ENCODE results near the gene WWOX.

Gene WWOX

DNA sequence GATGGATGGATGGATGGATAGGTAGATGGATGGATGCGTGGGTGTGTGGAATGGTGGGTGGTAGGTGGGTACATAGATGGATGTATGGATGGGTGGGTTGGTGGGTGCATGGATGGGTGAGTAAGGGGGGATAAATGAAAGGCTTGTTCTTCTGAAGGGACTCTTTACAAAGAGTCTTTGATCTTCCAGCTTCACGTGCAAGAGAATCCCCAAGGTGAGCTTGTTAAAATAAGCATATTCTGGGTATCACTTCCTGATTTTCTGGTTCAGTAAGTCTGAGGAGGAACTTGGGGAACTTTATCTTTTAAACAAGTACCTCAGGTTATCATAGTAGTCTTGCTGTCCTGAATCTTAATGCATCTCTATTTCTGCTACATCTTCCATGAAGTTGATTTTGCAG is 862.0 kb downstream of the WWOX start:
- Histone ChIP-seq H3K79me2 (ENCODE audit: insufficient read depth, low read depth) (no peaks in the 10 kb centered on the region), H3K27ac (no peak overlapping the region), H4K20me1 (ENCODE audit: insufficient read depth) (no peaks in the 10 kb centered on the region), H3K4me2 (no peak overlapping the region), H3K4me3 (IDR thresholded peaks at IDR 0.05; ENCODE audit: insufficient read depth, low read depth, low read length) (no peak overlapping the region), H3K27me3 (ENCODE audit: insufficient read depth, low read depth) (no peaks in the 10 kb centered on the region), H3K36me3 (ENCODE audit: insufficient read depth) (no peaks in the 10 kb centered on the region), H3K4me1 (ENCODE audit: low read depth, poor library complexity, severe bottlenecking) (no peaks in the 10 kb centered on the region), H3K9ac (no peak overlapping the region), H2AFZ (ENCODE audit: low read depth) (no peak overlapping the region)
- TF ChIP-seq, protein P1, sequence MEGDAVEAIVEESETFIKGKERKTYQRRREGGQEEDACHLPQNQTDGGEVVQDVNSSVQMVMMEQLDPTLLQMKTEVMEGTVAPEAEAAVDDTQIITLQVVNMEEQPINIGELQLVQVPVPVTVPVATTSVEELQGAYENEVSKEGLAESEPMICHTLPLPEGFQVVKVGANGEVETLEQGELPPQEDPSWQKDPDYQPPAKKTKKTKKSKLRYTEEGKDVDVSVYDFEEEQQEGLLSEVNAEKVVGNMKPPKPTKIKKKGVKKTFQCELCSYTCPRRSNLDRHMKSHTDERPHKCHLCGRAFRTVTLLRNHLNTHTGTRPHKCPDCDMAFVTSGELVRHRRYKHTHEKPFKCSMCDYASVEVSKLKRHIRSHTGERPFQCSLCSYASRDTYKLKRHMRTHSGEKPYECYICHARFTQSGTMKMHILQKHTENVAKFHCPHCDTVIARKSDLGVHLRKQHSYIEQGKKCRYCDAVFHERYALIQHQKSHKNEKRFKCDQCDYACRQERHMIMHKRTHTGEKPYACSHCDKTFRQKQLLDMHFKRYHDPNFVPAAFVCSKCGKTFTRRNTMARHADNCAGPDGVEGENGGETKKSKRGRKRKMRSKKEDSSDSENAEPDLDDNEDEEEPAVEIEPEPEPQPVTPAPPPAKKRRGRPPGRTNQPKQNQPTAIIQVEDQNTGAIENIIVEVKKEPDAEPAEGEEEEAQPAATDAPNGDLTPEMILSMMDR (conservative IDR thresholded peaks at IDR 0.05; ENCODE audit: low read depth, low read length): no peak

DNA sequence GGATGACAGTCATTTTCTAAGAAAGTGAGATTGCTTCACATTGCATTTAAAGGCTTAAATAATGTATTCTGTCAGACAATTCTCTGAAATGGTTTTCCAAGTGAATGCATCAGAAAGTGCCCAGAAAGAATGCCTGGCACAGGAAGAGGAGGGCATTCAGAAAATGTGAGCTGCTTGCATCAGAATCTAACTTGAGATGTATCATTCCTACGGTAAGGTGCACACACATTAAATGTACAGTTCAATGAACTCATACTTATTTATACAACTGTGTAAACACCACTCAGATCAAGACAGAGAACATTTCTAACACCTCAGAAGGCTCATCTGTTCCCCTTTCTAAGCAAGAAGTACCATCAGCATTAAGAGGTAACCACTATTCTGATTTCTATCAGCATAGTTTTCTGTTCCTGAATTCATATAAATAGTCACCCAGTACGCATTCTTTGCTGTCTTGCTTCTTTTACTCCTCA is 863.0 kb downstream of the WWOX start:
- Histone ChIP-seq H3K9ac (no peak overlapping the region), H3K27ac (no peak overlapping the region), H3K36me3 (ENCODE audit: insufficient read depth) (no peaks in the 10 kb centered on the region), H2AFZ (ENCODE audit: low read depth) (no peak overlapping the region), H3K4me2 (no peak overlapping the region), H4K20me1 (ENCODE audit: insufficient read depth) (no peaks in the 10 kb centered on the region), H3K79me2 (ENCODE audit: insufficient read depth, low read depth) (no peaks in the 10 kb centered on the region), H3K4me1 (ENCODE audit: low read depth, poor library complexity, severe bottlenecking) (no peaks in the 10 kb centered on the region), H3K4me3 (IDR thresholded peaks at IDR 0.05; ENCODE audit: insufficient read depth, low read depth, low read length) (no peak overlapping the region), H3K27me3 (ENCODE audit: insufficient read depth, low read depth) (no peaks in the 10 kb centered on the region)
- TF ChIP-seq, protein P1 (conservative IDR thresholded peaks at IDR 0.05; ENCODE audit: low read depth, low read length): no peak

DNA sequence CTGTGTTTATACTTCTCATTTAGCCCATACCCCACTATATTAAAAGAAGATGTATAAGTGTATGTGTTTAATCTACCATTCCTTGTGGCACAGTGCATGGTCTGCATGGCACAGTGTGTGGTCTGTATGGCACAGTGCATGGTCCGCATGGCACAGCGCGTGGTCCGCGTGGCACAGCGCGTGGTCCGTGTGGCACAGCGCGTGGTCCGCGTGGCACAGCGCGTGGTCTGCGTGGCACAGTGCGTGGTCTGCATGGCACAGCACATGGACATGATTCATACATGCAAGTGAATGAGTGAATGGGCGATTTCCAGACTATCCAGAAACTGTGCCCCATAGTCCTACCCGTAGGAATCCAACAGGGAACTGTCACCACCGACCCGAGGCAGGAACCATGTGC is 868.5 kb downstream of the WWOX start:
- H3K9ac ChIP-seq: no peak overlapping the region
- no peaks in the 10 kb centered on the region for H4K20me1 ChIP-seq (ENCODE audit: insufficient read depth)
- H3K27ac ChIP-seq: no peak overlapping the region
- no peak overlapping the region for H3K4me3 ChIP-seq (IDR thresholded peaks at IDR 0.05; ENCODE audit: insufficient read depth, low read depth, low read length)
- no peaks in the 10 kb centered on the region for H3K27me3 ChIP-seq (ENCODE audit: insufficient read depth, low read depth)
- H3K4me1 ChIP-seq (ENCODE audit: low read depth, poor library complexity, severe bottlenecking): no peaks in the 10 kb centered on the region
- no peaks in the 10 kb centered on the region for H3K79me2 ChIP-seq (ENCODE audit: insufficient read depth, low read depth)
- H3K36me3 ChIP-seq (ENCODE audit: insufficient read depth): no peaks in the 10 kb centered on the region
- TF ChIP-seq, protein P1 (conservative IDR thresholded peaks at IDR 0.05; ENCODE audit: low read depth, low read length): no peak
- H2AFZ ChIP-seq (ENCODE audit: low read depth): no peak overlapping the region
- H3K4me2 ChIP-seq: no peak overlapping the region

DNA sequence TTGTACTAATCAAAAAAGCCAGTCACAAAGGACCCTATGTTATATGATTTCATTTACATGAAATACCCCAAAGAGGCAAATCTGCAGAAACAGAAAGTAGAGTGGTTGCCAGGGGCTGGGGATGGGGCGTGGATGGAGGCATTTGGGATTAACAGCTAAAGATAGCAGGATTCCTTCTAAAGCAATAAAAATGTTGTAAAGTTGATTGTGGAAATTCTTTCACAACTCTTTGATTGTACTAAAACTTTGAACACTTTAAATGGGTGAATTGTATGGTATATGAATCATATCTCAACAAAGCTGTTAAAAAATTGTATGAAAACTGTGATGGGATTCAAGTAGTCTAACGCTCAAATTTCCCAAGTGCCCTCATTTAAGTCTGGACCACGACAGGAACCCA is 870.3 kb downstream of the WWOX start:
- H3K4me2 ChIP-seq: no peak overlapping the region
- H3K4me1 ChIP-seq (ENCODE audit: low read depth, poor library complexity, severe bottlenecking): no peaks in the 10 kb centered on the region
- H3K27ac ChIP-seq: no peak overlapping the region
- H3K4me3 ChIP-seq (IDR thresholded peaks at IDR 0.05; ENCODE audit: insufficient read depth, low read depth, low read length): no peak overlapping the region
- no peak overlapping the region for H2AFZ ChIP-seq (ENCODE audit: low read depth)
- no peaks in the 10 kb centered on the region for H4K20me1 ChIP-seq (ENCODE audit: insufficient read depth)
- H3K79me2 ChIP-seq (ENCODE audit: insufficient read depth, low read depth): no peaks in the 10 kb centered on the region
- TF ChIP-seq, protein P1 (conservative IDR thresholded peaks at IDR 0.05; ENCODE audit: low read depth, low read length): no peak
- no peaks in the 10 kb centered on the region for H3K36me3 ChIP-seq (ENCODE audit: insufficient read depth)
- no peak overlapping the region for H3K9ac ChIP-seq
- H3K27me3 ChIP-seq (ENCODE audit: insufficient read depth, low read depth): no peaks in the 10 kb centered on the region

Data from KMS-11 (cell line).